Measurements from ENCODE around the gene DNAJC13.

- TF ChIP-seq YY1 (IDR thresholded peaks at IDR 0.05; ENCODE audit: low read depth) (no peak), RAD21 (IDR thresholded peaks at IDR 0.05; ENCODE audit: low read depth) (no peak), EP300 (IDR thresholded peaks at IDR 0.05; ENCODE audit: borderline replicate concordance) (no peak), NFIC (IDR thresholded peaks at IDR 0.05) (no peak), EGR1 (IDR thresholded peaks at IDR 0.05) (no peak), USF1 (IDR thresholded peaks at IDR 0.05) (no peak), MAX (IDR thresholded peaks at IDR 0.05) (no peak), TAF1 (IDR thresholded peaks at IDR 0.05; ENCODE audit: low read depth) (no peak), REST (IDR thresholded peaks at IDR 0.05; ENCODE audit: low read depth) (no peak), CEBPB (IDR thresholded peaks at IDR 0.05) (no peak), TCF12 (IDR thresholded peaks at IDR 0.05; ENCODE audit: low read depth) (no peak), CREB1 (IDR thresholded peaks at IDR 0.05; ENCODE audit: low read depth) (no peak), ZBTB7A (IDR thresholded peaks at IDR 0.05; ENCODE audit: low read depth) (no peak), FOXM1 (IDR thresholded peaks at IDR 0.05; ENCODE audit: borderline replicate concordance, low read depth) (no peak)
Measured at GRCh38 chr3:132456571-132456970, 39.3 kb downstream of the DNAJC13 start.
